ENCODE results near the gene VGLL1.
A peak's percentile ranks its signal among the peaks of the same experiment; 100 is the strongest.

The VGLL1 gene

GRCh38 chrX:136549226-136549625 lies 17.2 kb downstream of the VGLL1 start:
- no peak for DNase-seq (ENCODE audit: extremely low read depth in 1 of 2, low read depth in 1 of 2)

GRCh38 chrX:136551410-136551809 lies 19.4 kb downstream of the VGLL1 start:
- DNase-seq (ENCODE audit: extremely low read depth in 1 of 2, low read depth in 1 of 2), result no peak

GRCh38 chrX:136555694-136556093 lies 23.7 kb downstream of the VGLL1 start:
- DNase-seq (ENCODE audit: extremely low read depth in 1 of 2, low read depth in 1 of 2), result no peak

- no peak for DNase-seq (ENCODE audit: extremely low read depth in 1 of 2, low read depth in 1 of 2)
These were observed 40.0 kb downstream of the VGLL1 start for GRCh38 chrX:136572030-136572429.

- DNase-seq (ENCODE audit: extremely low read depth in 1 of 2, low read depth in 1 of 2), result no peak
These were observed 42.5 kb downstream of the VGLL1 start for GRCh38 chrX:136574548-136574947.

GRCh38 chrX:136577552-136577951 lies 45.5 kb downstream of the VGLL1 start:
- peak; percentile 22 to 49 for DNase-seq (ENCODE audit: extremely low read depth in 1 of 2, low read depth in 1 of 2)

GRCh38 chrX:136580316-136580715 lies 48.3 kb downstream of the VGLL1 start:
- no peak for DNase-seq (ENCODE audit: extremely low read depth in 1 of 2, low read depth in 1 of 2)

GRCh38 chrX:136582624-136583023 lies 50.6 kb downstream of the VGLL1 start:
- DNase-seq (ENCODE audit: extremely low read depth in 1 of 2, low read depth in 1 of 2), result no peak

- DNase-seq (ENCODE audit: extremely low read depth in 1 of 2, low read depth in 1 of 2), result peak; percentile 11 to 29
These were observed 52.5 kb downstream of the VGLL1 start for GRCh38 chrX:136584545-136584944.

- no peak for DNase-seq (ENCODE audit: extremely low read depth in 1 of 2, low read depth in 1 of 2)
These were observed 53.2 kb downstream of the VGLL1 start for GRCh38 chrX:136585262-136585661.

GRCh38 chrX:136585960-136586359 lies 53.9 kb downstream of the VGLL1 start:
- DNase-seq (ENCODE audit: extremely low read depth in 1 of 2, low read depth in 1 of 2), result no peak

GRCh38 chrX:136586386-136586785 lies 54.4 kb downstream of the VGLL1 start:
- no peak for DNase-seq (ENCODE audit: extremely low read depth in 1 of 2, low read depth in 1 of 2)

GRCh38 chrX:136587532-136587931 lies 55.5 kb downstream of the VGLL1 start:
- DNase-seq (ENCODE audit: extremely low read depth in 1 of 2, low read depth in 1 of 2), result no peak

- no peak for DNase-seq (ENCODE audit: extremely low read depth in 1 of 2, low read depth in 1 of 2)
These were observed 56.0 kb downstream of the VGLL1 start for GRCh38 chrX:136588036-136588435.

GRCh38 chrX:136589966-136590365 lies 58.0 kb downstream of the VGLL1 start:
- no peak for DNase-seq (ENCODE audit: extremely low read depth in 1 of 2, low read depth in 1 of 2)

GRCh38 chrX:136597356-136597755 lies 65.3 kb downstream of the VGLL1 start:
- DNase-seq (ENCODE audit: extremely low read depth in 1 of 2, low read depth in 1 of 2), result no peak

GRCh38 chrX:136597954-136598353 lies 65.9 kb downstream of the VGLL1 start:
- DNase-seq (ENCODE audit: extremely low read depth in 1 of 2, low read depth in 1 of 2), result no peak

GRCh38 chrX:136598631-136599030 lies 66.6 kb downstream of the VGLL1 start:
- no peak for DNase-seq (ENCODE audit: extremely low read depth in 1 of 2, low read depth in 1 of 2)

- DNase-seq (ENCODE audit: extremely low read depth in 1 of 2, low read depth in 1 of 2), result no peak
These were observed 68.0 kb downstream of the VGLL1 start for GRCh38 chrX:136600059-136600458.
